Raji (cell line): Measurements from ENCODE around the gene ARHGAP32.

Experiments
- POLR2A ChIP-seq: IDR thresholded peaks from 2 replicates; pipeline ENCODE4 v1.6.1; 2011; ENCODE audit warnings: low read depth, low read length, control low read depth; ENCODE audit not compliant: insufficient read depth

ARHGAP32 gene

DNA sequence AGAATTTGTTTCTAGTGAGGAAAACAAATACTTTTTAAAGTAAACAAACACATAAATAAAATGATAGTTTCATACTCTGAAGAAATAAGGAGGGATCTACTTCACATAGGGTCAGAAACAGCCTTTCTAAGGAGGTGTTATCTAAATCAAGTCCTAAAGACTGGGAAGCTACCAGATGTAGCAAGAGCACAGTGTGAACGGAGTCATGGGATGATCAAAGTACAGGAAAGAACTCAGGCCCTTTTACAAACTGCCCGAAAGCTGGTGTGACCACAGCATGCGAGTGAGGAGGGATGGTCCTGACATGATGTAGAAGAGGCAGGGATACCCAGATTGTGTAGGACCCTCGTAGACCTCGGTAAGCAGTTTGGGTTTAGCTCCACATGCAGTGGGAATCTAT is 102.8 kb downstream of the ARHGAP32 start:
- TF ChIP-seq POLR2A, result no peak

DNA sequence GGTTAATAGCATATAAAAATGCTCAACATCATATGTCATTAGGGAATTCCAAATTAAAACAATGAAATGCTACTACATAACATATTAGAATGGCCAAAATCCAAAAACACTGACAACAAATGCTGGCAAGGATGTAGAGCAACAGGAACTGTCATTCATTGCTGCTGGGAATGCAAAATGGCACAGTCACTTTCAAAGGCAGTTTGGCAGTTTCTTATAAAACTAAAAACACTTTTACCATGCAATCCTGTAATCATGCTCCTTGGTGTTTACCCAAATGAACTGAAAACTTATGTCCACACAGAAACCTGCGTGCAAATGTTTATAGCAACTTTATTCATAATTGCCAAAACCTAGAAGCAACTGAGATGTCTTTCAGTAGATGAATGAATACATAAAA is 105.1 kb downstream of the ARHGAP32 start:
- no peak for TF ChIP-seq POLR2A

DNA sequence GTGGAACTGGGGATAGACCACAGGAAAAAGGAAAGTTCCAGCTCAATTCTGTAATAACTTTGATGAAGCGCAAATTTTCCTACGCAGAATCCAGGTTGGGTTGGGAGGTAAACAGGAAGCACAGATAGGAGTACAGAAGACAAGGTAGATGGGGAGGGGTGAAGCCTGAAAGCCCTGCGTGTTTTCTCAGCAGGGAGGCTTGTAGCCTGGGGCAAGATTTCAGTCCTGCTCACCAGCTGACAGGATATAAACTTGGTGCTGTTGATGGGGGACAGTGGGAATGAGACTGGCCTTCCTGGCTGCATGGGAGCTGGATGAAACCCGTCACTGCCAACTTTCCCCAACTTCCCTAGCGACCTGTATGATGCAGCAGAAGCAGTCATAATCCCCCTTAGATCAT is 114.9 kb downstream of the ARHGAP32 start:
- TF ChIP-seq POLR2A, result no peak

DNA sequence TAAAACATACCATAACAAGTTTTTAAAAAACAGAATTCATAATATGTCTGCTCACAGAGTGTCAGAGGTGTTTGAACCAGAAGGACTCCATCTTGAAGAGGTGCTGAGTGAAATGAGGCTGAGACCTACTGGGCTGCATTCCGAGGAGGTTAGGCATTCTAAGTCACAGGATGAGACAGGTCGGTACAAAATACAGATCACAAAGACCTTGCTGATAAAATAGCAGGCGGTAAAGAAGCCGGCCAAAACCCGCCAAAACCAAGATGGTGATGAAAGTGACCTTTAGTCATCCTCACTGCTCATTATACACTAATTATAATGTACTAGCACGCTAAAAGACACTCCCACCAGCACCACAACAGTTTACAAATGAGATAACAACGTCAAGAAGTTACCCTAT is 116.4 kb downstream of the ARHGAP32 start:
- TF ChIP-seq POLR2A, result no peak

DNA sequence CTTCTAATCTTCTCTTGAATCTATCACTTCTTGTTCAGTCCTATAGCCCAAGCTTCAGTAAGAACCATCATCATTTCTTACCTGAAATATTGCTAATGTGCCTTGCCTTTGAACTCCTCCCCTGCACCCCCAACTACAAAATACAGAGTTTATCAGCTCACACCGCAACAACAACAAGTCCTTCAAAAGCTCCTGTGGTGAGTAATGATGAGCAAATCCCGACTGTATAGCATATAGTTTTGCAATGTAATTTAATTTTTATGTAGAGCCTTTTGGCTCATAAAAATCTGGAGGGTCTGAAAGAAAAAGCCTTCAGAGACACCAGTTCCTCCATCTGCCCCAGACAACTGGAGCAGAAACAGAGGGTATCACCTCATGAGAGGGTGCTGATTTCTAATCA is 124.7 kb downstream of the ARHGAP32 start:
- TF ChIP-seq POLR2A, result no peak

DNA sequence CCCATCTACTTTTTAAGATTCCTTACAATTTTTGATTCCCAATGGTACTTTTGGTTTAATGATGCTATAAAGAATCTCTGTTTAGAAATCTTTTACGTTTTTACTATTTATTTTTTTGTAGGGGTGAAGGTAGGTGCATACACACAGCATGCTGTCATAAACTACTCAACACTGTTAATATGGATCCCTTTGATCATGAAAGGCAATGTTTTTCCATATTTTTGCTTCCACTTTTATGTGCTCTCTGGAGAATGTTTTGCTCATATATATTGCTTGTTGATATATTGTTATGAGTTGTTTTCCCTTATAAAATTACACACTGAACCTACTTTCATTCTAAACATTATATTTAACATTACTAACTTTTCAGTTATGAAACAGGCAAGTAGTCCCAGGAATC is 125.9 kb downstream of the ARHGAP32 start:
- no peak for TF ChIP-seq POLR2A

DNA sequence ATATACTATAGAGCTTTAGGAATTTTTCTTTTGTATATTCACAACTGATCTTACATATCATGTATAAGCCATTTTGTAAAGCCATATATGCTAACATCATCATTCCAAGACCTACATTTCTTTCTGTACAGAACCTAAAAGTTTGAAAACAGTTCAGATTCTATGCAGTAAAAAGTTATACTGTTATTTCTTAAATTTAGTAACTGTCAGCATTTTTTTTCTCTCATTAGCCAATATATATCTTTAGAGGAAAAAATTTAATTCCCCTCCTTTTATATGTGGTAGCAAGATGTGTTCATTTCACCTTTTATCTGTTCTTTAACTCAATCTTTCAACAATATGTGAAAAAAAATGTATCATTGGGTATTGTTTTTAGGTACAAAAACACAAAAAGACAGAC is 129.0 kb downstream of the ARHGAP32 start:
- no peak for TF ChIP-seq POLR2A

DNA sequence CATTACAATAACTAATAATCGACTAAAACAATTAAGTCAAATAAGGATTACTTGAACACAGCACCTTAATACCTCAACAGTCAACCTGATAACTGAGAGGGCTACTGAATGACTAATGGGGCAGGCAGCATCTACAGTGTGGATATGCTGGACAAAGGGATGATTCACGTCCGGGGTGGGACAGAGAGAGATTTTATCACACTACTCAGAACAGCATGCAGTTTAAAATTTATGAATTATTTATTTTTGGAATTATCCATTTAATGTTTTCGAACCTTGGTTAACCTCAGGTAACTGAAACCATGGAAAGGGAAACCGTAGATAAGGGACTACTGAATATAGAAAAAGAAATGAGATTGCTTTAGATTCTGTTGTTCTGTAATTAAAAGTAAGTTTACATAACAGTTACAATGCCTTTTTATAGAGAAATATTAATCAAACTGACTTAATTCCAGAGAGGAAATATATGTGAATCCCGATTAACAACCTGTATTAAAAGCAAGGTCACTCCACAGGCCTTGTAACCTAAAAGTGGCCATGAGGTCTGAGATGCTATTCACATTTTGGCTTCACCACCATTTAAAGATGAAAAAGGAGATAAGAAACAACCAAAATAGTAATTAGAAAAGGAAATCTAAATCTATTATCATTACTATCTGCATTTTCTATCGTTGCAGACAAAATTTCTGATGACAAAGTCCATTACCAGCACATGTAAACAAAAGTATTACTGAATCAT is 130.5 kb downstream of the ARHGAP32 start:
- no peak for TF ChIP-seq POLR2A

DNA sequence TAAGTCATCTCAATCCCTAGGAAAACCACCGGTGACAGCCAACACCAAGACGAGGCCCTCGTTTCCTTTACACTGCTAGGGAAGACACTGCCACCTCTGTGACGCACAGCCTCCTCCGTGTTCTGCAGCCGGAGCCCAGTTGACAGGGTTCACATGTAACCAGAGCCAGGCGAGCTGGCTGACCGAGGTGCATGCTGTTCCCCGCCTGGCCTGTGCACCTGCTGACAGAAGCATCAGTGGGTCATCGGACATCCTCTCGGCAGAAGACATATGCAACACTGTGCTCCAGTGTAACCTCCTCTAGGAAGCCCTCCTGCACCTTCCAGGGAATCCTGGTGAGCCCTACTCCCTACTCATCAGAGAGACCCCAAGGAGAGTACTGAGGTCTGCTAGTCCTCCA is 135.2 kb downstream of the ARHGAP32 start:
- TF ChIP-seq POLR2A, result no peak

DNA sequence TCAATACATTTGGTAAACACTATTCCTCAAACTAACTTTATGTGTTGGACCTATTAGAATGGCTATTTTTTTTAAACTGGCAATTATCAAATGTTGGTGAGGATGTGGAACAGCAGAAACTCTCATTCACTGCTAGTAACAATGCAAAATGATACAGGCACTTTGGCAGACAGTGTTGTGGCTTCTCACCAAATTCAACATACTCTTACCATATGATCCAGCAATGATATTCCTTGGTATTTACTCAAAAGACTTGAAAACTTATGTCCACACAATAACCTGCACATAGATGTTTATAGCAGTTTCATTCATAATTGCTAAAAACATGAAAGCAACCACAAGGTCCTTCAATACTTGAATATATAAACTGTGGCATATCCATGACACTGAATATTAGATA is 136.9 kb downstream of the ARHGAP32 start:
- no peak for TF ChIP-seq POLR2A

DNA sequence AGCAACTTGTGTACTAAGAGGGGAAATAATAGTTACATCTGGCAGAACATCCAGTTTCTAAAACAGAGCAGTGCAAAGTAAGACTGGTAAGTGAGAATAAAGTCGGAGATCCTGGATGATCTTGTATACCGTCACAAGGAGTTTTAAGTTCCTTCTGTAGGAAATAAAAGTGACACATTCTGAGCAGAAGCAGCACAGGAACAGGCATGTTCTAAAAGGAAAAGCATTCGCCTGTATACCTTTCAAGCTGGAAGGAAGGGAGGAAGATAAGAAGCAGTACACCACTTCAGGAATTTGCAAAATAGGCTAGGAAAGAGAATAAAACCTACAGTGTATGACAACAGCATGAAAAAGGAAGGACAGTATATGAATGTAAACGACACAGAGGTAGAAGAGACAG is 143.2 kb downstream of the ARHGAP32 start:
- TF ChIP-seq POLR2A, result no peak

DNA sequence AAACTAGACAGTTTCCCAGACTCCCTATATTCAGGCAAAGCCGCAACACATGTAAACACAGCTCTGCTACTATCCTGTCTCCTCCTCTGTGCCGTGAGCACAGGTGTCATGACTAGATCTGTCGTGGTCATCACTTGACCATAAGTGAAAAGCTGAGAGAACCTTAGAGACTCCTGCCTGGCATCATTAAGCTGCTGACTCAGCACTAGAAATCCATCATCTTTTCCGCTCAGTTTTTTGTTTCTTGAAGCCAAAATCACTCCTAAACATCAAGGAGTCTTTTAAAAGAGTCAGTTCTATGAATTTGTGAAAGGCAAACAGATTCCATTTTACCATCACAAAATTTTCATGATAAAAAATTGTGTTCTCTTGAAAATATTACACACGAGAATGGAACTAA is 147.0 kb downstream of the ARHGAP32 start:
- no peak for TF ChIP-seq POLR2A

DNA sequence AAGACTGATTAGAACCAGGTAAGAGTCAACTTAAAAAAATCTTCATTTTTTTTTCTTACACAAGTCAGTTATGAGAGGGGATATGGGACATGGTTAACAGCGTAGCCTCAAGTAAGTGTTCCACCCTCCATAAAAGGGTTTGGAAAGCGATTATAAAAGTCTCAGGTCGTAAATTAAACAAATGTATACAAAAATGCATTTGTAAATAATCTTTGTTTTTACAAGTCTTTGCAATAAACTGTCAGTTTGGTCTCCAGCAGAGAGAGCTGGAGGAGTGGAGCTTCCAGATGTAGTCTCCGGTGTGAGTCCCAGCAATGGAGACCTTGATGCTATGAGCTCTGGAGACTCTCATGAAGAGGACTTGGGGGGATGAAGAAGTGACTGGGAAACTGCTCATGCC is 149.6 kb downstream of the ARHGAP32 start:
- TF ChIP-seq POLR2A, result no peak

DNA sequence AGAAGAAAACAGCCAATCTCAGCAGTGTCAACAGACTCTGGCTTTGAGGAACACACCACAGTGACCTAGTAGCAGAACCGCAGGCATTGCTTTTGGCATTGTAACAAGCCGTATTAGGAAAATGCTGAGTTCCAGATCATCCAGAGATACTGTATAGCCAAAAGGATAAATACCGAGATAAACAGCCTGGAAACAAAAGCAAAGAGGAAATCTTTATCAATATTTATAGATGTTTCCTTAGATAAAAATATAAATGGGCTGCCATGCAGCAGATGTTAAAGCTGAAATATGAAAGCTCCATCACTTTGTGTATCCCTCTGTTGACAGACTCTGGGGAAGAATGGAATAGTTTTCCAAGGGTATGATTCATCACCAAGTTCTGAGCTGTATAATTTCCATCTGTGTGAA is 150.5 kb downstream of the ARHGAP32 start:
- TF ChIP-seq POLR2A, result no peak

DNA sequence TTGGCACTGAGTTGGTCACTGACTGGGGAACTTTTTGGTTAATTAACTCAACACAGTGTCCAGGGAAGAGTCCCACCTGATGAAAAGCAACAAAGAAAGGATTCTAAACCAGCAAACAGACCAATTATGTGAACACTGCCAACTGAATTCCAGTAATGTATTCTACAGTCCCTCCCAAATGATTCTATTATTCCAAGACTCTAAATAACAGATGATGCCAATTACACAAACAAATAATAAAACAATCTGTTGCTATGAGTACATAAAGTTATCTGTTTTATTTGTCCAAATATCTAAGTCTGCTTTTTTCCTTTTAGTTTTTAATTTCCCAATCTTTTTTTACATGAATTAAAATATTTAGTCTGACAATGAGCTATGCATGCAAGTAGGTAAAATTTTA is 151.2 kb downstream of the ARHGAP32 start:
- TF ChIP-seq POLR2A, result no peak

DNA sequence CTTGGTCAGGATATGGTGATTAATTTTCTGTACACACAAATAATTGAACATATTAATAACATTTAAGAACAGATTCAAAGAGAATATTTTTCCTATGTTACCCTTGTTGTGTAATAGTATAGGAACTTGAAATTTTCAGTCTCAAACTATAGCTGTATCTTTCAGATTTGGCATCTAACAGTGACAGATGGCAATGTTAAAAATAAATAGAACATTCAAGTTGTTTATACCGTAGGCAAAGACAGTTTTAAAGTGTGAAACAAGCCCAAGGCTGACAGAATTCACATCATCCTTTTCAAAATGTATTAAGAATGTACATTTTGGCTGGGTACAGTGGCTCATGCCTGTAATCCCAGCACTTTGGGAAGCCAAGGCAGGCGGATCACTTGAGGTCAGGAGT is 156.9 kb downstream of the ARHGAP32 start:
- no peak for TF ChIP-seq POLR2A

DNA sequence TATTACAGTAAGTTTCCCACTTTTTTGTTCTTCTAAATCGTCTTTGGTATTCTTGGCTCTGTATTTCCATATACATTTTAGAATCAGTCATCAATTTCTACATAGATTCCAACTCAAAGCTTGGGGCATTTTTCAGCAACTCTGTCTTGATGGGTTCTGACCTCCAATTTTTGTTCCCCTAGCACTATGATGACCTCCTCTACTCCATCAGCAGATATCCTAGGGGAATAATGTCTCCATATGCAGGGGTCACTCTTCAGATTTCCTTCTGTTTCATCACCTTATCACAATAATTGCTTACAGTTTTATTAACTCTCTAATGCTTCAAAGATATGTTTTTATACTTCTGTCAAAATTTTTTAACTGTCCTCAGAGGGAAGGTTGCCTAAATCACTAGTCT is 158.1 kb downstream of the ARHGAP32 start:
- TF ChIP-seq POLR2A, result no peak

DNA sequence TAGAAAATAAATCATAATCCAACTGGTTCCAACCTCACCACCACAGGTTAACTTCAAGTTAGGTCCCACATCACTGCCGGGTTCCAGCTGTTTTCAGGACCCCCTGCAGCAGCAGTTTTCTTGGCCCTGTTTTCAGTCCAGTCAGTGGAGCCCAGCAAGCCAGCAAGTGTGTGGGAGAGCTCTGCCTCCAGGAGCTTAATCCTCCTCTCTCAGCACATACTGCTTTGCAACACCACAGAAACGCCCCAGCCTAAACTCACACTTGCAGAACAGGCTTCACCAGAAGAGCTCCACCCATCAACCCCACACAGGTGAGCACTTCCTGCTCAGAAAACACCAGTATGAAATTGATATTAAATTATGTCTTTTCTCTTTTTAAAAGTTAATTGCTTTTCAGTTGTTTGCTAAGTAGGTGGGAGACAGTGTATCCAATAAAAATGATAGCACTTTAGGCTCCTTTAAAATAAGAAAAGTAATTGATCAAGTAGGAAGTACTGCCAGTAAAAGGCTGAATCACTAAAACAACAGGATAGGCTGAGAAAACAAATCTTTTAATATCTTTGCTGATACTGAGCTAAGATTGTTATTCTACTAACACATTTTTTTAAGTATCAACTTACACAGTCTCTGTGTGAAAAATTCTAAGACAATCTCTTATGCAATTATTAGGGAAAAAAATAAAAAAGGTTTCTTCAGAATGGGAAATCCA is 168.0 kb downstream of the ARHGAP32 start:
- TF ChIP-seq POLR2A, result no peak

DNA sequence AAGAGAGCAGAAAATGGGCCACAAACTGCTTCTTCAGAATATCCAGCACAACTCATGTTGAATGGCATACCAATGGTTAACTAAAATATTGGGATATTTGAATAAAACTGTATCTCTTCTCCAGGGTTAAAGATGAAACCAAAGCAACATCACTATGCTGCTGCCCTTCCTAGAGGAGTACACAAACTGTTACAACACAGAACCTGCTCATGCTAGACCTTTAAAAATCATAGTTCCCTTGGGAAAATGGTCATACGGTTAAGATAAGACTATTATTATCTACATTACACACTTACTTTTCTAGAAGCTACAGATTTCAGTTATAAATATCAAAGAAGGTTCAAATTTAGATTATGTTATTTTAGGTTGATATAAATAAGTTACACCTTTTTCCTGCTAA is 170.8 kb downstream of the ARHGAP32 start:
- no peak for TF ChIP-seq POLR2A
